HG02943 (cell line): ENCODE measurements around the gene DAP.
"Not testable (repeated sequence)": the region's sequence is repeated elsewhere in the genome, so short reads cannot be mapped to it uniquely, and the experiment has no call there.

Experiments
- ATAC-seq: cut with Tn5 transposase; IDR thresholded peaks from one replicate; pipeline ENCODE4 v1.9.1; 2021; ENCODE audit warnings: mild to moderate bottlenecking, low read depth, moderate library complexity; ENCODE audit not compliant: unreplicated experiment

DAP gene

GRCh38 chr5:10675177-10675700, 85.8 kb downstream of the DAP start:
- no peak for ATAC-seq

GRCh38 chr5:10674582-10674981, 86.5 kb downstream of the DAP start:
- ATAC-seq, result no peak

DNA sequence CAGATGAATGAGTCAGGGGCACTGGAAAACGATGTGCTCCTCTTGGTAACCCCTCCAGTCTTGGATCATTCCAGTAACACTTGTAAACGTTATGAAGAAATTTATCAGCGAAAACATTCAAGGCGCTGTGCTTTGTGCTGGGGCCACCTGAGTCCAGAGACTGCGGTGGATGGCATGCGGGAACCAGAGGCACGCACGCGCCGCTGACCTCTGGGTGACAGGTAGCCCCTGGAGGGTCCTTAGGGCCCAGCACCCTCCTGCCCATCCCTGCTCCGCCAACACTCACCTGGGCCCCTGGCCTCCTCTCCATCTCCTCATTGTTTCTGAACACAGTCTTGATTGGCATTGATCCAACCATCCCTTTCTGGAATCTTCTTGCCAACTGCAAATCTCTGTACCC, 86.9 kb downstream of the DAP start:
- no peak for ATAC-seq

DNA sequence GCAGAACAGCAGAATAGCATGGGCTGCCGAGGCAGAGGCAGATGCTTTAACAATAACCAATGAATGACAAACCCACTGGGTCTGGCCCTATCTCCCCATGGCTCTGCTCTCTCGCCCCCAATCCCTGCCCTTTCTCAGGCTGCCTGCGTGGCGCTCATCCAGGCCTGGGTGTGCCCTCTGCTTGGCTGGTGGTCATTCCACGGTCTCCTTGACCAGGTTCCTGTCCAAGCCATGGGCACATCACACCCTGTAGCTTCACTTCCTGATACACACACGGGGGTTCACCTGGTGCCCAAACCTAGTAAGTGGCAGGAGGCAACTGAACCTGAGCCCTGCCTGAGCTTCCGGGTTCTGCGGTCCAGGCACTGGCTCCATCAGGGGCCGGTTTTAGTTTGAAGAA, 87.6 kb downstream of the DAP start:
- no peak for ATAC-seq

DNA sequence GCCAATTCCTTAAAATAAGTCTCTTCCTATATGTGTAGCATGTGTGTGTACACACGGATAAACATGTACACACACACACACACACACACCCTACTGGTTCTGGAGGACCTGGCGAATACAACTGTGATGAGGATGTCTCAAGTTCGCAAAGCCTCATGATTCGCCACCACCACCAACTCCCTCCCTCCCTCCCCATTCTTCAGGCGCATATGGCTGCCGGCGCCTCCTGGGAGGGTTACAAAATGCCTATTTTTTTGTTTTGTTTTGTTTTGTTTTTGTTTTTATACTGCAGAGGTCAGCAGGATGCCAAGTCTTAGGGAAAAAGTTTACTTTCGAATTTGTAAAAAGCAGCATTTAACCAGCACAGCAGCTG, 88.0 kb downstream of the DAP start:
- no peak for ATAC-seq

- ATAC-seq, result no peak
Measured at GRCh38 chr5:10672146-10673016, 88.7 kb downstream of the DAP start.

GRCh38 chr5:10671041-10672008, 89.7 kb downstream of the DAP start:
- no peak for ATAC-seq

GRCh38 chr5:10669983-10670382, 91.1 kb downstream of the DAP start:
- ATAC-seq, result no peak

- ATAC-seq, result no peak
Measured at GRCh38 chr5:10668697-10669096, 92.3 kb downstream of the DAP start.

- no peak for ATAC-seq
Measured at GRCh38 chr5:10667431-10668057, 93.5 kb downstream of the DAP start.

- ATAC-seq, result no peak
Measured at GRCh38 chr5:10666531-10667299, 94.3 kb downstream of the DAP start.

- ATAC-seq, result no peak
Measured at GRCh38 chr5:10665799-10666198, 95.2 kb downstream of the DAP start.

DNA sequence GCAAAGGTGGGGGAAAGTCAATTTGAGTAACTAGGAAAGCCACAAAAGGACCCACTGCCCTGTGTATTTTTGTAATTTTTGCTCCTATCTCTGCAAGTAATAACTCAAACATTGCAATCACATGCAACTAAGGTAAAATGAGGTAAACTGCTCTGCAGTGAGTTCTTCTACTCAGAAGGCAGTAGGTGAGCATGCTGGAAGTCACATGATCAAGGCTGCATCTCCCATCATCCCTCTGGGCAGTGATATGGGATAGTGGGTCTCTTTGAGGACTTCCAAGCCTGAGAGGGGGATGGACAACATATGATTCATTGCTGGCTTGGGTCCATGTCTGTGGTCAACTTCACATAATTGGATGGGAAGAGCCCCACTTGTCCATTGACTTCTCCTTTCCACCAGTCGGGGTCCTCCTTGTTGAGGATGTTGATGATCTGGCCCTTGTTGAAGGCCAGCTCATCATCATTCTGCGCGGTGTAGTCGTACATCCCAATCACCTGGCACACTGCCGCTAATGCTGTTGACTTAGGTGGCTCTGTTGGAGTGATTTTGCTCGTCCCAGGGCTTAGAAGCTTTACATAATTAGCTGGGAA, 96.8 kb downstream of the DAP start:
- ATAC-seq, result not testable (repeated sequence)

DNA sequence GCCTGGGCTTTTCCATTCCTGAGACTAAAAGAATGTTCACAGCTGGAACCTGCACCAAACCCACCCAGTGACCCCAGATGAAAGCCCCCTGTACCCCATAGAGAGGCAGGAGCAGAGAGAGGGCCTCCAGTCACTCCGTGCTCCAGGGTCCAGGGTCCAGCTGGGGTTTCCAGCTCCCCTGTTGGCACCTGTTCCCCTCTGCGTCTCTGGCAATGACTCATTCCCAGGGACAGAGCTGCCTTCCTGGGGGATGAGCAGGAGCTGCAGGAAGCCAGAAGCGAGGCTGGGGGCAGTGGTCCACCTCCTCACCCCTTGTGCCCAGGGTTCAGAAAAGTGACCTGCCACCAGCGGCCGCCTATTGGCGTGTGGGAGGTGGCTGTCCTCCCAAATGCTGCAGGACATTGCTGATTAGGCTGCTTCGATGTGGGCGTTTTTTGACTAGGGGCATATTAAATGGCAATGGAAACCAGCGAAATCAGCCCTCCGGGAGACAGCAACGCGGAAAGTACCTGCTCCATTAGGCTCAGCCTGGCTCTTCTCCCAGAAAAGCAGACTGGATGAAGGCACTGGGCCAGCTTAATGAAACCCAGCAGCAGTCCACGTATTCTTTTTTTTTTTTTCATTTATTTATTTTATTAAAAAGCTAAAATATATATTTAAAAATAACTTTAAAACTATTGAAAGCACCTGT, 97.4 kb downstream of the DAP start:
- ATAC-seq, result no peak

DNA sequence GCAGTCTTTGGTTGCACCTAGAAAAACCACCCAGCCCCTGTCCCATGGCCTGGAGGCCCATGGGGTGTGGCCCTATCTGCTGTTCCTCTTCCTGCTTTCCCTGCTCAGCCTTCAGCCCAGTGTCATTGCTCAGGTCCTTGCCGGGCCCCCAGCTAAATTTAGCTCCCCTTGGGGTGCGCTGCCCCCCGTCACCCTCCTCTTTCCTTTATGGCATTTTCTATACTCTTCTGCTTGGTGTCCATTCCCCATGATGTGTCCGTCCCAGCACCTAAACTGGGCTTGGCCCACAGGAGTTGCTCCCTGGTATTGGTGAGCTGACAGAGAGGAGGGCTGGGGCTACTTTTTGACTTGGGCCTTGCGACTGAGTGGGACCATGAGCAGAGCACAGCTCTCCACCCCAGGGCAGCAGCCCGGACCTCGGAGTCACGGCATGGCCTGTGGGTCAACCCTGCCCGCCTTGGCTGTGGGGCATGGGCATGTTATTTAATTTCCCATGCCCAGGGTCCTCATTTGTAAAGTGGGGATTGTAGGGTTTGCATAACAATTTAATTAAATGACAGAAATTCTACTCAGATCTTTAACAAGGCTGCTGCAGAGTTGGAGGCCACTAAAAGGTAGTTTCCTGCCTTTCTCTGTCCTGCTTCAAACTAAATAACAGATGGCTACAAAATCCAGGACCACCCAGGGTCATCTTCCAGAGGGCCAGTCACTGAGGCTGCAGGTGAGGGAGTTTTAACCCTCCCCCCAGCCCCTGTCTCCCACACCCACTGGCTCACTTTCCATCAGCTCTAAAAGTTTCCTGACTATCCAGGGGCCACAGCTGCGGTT, 98.2 kb downstream of the DAP start:
- no peak for ATAC-seq

DNA sequence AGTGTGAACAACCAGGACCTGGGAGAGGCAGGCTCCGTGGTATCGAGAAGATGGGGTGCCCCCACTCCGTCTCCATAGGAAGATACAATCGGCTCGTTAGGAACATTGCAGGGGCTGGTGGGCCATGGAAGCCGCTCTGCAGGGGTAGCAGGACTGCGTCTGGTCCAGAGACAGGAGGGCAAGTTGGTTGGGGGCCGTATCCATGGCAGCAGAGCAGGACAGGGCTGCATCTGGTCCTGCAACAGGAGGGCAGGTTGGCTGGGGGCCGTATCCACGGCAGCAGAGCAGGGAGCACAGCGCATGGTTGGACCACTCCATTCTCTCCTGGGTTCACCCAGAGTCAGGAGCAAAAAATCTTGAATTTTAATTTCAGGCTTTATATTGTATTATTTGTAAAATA, 99.0 kb downstream of the DAP start:
- no peak for ATAC-seq

DNA sequence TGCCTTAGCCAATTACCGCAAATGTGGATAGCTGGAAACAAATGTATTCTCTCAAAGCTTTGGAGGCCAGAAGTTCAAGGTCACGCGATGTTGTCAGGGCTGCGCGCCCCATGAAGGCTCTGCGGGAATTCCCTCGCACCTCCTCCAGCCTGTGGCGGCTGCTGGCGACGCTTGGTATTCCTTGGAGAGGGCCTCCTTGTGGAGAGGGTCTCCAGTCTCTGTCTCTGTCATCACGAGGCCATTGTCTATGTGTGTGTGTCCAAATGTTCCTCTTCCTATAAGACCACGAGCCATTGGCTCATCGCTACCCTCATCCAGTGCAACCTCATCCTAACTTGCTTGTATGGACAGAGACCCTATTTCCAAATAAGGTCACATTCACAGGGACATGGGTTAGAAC, 99.6 kb downstream of the DAP start:
- no peak for ATAC-seq

- ATAC-seq, result no peak
Measured at GRCh38 chr5:10660720-10661387, 100.2 kb downstream of the DAP start.
